ENCODE data around the gene GPR3. TPM values are rescaled to one million over a fixed set of nuclear protein-coding genes. Genes with fewer than 3 reads are reported as not detected.
A peak's percentile ranks its signal among the peaks of the same experiment; 100 is the strongest.

Gene GPR3
- total and polyA plus RNA-seq, 2 of the 13 experiments (the other 11 are each of a cell fraction or from before 2014, with no cell fraction given) = 1.00 to 2.6 TPM

DNA sequence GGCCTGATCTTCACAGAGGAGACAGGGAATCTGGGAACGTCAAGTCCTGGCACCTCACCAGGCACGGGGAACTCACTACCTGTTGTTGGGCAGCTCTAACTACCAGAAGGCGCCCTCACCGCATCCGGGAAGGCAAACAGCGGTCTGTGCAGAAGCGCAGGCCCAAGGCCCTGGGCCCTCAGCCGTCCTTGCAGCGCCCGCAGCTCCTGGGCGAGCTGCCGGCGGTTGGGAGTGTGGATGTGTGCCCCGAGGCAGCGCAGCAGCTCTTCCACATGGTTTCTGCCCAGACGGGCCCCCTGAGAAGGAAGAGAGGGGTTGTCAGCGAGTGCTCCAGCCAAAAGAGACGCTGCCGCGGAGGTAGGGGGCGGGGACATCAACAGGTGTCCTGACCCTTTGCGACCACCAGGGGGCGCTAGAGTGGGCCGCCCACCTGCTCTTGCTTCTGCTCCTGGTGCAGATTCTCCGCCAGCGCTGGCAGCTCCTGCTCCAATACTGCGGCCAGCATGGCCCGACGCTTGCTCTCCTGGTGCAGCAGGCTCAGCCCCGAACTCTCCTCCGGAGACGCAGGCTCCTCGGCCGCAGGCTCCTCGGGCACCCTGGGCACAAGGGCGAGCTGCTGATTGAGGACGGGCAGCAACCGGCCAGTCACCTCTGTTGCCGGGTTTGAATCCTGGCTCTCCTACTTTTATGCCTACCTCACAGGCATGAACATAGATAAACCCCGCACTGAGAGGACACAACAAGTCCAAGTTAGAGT lies 35.0 kb upstream of the GPR3 start (continued):
- TF ChIP-seq IRF2 (CRISPR knock-in tag; IDR thresholded peaks at IDR 0.05) (0 out of 2 replicates have a peak, but pooled peaks have one; percentile 25), ZBTB42 (CRISPR knock-in tag; IDR thresholded peaks at IDR 0.05) (no peak), ZNF484 (CRISPR knock-in tag; IDR thresholded peaks at IDR 0.05; ENCODE audit: borderline replicate concordance, low read depth) (no peak), ATM (IDR thresholded peaks at IDR 0.05; ENCODE audit: borderline replicate concordance) (no peak), NKX3-1 (CRISPR knock-in tag; IDR thresholded peaks at IDR 0.05) (no peak), POLR2A (IDR thresholded peaks at IDR 0.05; ENCODE audit: insufficient read depth in 1 of 2, low read depth in 2 of 2, low read length in 2 of 2) (no peak), ZNF652 (CRISPR knock-in tag; IDR thresholded peaks at IDR 0.05; ENCODE audit: borderline replicate concordance, low read depth) (no peak), ELF3 (CRISPR knock-in tag; IDR thresholded peaks at IDR 0.05) (no peak), ZNF317 (CRISPR knock-in tag; IDR thresholded peaks at IDR 0.05) (no peak), MAF1 (CRISPR knock-in tag; IDR thresholded peaks at IDR 0.05; ENCODE audit: borderline replicate concordance) (no peak), KAT8 (CRISPR knock-in tag; IDR thresholded peaks at IDR 0.05) (0 out of 2 replicates have a peak, but pooled peaks have one; percentile 17), ZNF34 (CRISPR knock-in tag; IDR thresholded peaks at IDR 0.05; ENCODE audit: borderline replicate concordance) (no peak), ZNF747 (CRISPR knock-in tag; IDR thresholded peaks at IDR 0.05; ENCODE audit: borderline replicate concordance) (no peak; the same call in 1 of the 2 replicates)
- TF ChIP-seq, protein P1, sequence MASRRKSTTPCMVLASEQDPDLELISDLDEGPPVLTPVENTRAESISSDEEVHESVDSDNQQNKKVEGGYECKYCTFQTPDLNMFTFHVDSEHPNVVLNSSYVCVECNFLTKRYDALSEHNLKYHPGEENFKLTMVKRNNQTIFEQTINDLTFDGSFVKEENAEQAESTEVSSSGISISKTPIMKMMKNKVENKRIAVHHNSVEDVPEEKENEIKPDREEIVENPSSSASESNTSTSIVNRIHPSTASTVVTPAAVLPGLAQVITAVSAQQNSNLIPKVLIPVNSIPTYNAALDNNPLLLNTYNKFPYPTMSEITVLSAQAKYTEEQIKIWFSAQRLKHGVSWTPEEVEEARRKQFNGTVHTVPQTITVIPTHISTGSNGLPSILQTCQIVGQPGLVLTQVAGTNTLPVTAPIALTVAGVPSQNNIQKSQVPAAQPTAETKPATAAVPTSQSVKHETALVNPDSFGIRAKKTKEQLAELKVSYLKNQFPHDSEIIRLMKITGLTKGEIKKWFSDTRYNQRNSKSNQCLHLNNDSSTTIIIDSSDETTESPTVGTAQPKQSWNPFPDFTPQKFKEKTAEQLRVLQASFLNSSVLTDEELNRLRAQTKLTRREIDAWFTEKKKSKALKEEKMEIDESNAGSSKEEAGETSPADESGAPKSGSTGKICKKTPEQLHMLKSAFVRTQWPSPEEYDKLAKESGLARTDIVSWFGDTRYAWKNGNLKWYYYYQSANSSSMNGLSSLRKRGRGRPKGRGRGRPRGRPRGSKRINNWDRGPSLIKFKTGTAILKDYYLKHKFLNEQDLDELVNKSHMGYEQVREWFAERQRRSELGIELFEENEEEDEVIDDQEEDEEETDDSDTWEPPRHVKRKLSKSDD (CRISPR knock-in tag; IDR thresholded peaks at IDR 0.05; ENCODE audit: low read depth) = no peak
- TF ChIP-seq, protein P2, sequence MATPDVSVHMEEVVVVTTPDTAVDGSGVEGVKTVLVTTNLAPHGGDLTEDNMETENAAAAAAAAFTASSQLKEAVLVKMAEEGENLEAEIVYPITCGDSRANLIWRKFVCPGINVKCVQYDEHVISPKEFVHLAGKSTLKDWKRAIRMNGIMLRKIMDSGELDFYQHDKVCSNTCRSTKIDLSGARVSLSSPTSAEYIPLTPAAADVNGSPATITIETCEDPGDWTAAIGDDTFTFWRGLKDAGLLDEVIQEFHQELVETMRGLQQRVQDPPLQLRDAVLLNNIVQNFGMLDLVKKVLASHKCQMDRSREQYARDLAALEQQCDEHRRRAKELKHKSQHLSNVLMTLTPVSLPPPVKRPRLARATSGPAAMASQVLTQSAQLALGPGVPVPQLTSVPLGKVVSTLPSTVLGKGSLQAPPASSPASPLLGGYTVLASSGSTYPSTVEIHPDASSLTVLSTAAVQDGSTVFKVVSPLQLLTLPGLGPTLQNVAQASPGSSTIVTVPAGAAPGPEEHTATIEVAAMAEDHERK (CRISPR knock-in tag; IDR thresholded peaks at IDR 0.05; ENCODE audit: low read depth) = no peak
- TF ChIP-seq, protein P3, sequence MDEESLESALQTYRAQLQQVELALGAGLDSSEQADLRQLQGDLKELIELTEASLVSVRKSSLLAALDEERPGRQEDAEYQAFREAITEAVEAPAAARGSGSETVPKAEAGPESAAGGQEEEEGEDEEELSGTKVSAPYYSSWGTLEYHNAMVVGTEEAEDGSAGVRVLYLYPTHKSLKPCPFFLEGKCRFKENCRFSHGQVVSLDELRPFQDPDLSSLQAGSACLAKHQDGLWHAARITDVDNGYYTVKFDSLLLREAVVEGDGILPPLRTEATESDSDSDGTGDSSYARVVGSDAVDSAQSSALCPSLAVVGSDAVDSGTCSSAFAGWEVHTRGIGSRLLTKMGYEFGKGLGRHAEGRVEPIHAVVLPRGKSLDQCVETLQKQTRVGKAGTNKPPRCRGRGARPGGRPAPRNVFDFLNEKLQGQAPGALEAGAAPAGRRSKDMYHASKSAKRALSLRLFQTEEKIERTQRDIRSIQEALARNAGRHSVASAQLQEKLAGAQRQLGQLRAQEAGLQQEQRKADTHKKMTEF (CRISPR knock-in tag; IDR thresholded peaks at IDR 0.05) = no peak
- TF ChIP-seq, protein P4, sequence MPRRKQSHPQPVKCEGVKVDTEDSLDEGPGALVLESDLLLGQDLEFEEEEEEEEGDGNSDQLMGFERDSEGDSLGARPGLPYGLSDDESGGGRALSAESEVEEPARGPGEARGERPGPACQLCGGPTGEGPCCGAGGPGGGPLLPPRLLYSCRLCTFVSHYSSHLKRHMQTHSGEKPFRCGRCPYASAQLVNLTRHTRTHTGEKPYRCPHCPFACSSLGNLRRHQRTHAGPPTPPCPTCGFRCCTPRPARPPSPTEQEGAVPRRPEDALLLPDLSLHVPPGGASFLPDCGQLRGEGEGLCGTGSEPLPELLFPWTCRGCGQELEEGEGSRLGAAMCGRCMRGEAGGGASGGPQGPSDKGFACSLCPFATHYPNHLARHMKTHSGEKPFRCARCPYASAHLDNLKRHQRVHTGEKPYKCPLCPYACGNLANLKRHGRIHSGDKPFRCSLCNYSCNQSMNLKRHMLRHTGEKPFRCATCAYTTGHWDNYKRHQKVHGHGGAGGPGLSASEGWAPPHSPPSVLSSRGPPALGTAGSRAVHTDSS (CRISPR knock-in tag; conservative IDR thresholded peaks at IDR 0.05) = 0 out of 2 replicates have a peak, but pooled peaks have one; percentile 74
- TF ChIP-seq, protein P5, sequence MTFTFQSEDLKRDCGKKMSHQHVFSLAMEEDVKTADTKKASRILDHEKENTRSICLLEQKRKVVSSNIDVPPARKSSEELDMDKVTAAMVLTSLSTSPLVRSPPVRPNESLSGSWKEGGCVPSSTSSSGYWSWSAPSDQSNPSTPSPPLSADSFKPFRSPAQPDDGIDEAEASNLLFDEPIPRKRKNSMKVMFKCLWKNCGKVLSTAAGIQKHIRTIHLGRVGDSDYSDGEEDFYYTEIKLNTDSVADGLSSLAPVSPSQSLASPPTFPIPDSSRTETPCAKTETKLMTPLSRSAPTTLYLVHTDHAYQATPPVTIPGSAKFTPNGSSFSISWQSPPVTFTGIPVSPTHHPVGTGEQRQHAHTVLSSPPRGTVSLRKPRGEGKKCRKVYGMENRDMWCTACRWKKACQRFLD (CRISPR knock-in tag; IDR thresholded peaks at IDR 0.05; ENCODE audit: borderline replicate concordance) = no peak
- TF ChIP-seq, protein P6, sequence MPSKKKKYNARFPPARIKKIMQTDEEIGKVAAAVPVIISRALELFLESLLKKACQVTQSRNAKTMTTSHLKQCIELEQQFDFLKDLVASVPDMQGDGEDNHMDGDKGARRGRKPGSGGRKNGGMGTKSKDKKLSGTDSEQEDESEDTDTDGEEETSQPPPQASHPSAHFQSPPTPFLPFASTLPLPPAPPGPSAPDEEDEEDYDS (CRISPR knock-in tag; IDR thresholded peaks at IDR 0.05) = 0 out of 2 replicates have a peak, but pooled peaks have one; percentile 20
